Fibroblast of skin of back (primary cell): ENCODE results near the gene FRYL.
"Not testable (repeated sequence)": the region's sequence is repeated elsewhere in the genome, so short reads cannot be mapped to it uniquely, and the experiment has no call there.

ENCODE experiments used
- DNase-seq: peaks from one replicate; pipeline ENCODE4 v3.0.0-alpha.2; 2013

Gene FRYL

DNA sequence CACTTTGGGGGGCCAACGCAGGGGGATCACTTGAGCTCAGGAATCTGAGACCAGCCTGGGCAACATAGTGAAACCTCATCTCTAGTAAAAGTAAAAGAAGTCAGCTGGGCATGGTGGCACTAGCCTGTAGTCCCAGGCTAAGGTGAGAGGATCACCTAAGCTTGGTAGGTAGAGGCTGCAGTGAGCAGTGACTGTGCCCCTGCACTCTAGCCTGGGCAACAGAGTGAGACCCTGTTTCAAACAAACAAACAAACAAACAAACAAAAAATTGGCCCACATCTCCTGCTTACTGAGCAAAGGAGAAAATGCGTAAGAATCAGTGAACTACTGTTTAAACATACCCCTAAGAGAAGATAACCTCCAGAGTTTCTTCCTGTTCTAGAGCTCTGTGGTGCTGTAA is 85.3 kb downstream of the FRYL start:
- no peak for DNase-seq

DNA sequence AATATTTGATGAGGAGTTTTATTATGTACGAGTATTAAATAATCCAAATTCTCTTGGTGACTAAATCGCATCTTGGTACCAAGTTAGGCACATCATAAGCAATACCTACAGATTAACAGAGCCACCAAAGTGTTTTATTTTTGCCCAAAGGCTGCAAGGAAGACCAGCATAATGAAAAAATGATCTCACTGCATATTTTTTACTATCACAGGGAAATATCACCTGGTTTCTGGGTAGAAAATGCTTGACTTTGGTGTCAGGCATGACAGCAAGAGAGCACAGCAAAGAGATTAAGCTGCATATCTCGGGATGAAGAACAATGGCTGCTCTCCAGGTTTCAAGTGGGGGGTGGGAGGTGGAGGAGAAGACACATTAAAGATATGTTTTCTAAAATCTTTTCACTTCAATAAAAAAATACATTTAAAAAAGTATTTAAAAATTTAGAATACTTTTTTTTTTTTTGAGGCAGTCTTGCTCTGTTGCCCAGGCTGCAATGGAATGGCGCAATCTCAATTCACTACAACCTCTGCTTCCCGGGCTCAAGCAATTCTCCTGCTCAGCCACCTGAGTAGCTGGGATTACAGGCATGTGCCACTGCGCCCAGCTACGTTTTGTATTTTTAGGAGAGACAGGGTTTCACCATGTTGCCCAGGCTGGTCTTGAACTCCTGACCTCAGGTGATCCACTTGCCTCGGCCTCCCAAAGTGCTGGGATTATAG is 86.1 kb downstream of the FRYL start:
- no peak for DNase-seq

DNA sequence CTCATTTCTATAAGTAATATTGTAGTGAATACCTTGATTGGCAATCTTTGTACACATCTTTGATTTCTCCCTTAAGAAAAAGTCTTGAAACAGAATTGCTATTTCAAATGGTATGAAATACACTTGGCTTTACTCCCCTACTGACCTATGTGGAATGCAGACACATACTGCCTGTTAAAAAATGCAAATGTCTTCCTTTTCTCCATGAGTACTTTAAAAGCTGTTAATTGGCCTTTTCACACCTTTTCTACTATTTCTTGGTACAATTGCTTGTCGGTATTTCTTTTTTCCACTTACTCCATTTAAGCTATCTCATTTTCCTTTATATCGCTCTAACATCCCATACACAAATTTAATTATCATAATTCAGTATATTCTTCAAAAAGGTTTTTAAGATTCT is 87.2 kb downstream of the FRYL start:
- peak; percentile 12 for DNase-seq

DNA sequence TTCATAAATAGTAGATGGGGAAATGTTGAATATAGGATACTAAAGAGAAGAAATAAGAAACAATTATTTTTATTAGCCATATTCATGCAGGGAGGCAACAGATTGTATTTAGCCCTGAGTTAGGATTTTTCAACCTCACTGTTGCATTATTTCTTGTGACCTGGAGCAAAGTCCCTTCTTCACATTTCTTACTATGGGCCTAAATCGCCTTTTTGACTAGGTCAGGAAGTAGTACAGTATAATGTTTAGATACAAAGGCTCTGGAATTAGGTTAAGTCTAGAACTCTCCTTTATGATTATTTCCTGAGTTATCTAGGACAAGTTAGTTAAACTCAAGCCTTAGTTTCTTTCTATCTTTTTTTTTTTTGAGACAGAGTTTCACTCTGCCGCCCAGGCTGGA is 88.0 kb downstream of the FRYL start:
- no peak for DNase-seq

DNA sequence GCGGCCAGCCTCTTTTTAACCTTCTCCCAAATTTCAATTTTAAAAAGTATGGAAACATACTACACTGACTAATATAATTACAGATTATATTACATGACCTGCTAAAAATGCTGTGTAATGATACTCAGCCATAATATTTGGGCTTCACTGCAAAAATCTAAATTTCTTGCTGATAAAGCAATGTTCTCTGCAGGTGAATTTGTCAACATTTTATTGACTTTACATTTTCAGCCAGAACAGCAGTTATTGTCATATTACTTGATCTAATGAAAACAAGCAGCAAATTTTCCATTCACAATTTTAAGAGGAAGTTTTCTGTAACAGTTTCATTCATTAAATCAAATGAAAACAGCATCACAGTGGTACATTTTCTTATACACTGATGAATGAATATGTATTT is 91.1 kb downstream of the FRYL start:
- no peak for DNase-seq

DNA sequence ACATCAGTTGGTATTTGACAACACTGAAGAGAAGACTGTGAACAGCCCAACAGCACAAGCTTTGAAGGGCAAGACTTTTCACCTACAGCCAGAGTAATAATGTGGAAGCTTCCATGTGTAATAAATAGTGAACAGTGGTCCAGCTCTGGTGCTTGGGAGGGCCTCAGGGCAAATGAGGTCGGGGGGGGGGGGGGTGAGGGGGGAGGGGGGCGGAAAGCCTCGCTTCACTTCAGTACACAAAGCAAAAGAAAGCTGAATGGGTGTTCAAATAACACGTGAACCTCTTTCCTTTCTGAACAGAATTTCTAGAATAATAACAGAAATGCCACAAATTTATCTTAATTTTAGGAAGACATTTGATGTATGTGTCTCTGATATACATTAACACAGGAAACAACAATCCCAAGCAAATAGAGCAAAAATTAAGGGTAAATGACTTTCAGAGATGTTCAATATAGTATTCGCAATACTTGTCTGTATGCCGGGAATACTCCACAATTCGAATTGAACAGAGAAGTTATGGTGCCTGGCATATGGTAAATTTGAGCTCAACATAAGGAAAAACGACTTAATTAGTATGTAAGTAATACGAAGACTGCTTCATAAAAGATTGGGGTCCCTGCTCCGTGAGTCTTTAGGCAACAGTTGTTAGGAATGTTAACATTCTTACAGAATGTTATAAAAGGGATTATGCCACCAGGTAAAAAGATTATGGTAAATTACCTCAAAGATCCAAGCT is 92.6 kb downstream of the FRYL start:
- no peak for DNase-seq

DNA sequence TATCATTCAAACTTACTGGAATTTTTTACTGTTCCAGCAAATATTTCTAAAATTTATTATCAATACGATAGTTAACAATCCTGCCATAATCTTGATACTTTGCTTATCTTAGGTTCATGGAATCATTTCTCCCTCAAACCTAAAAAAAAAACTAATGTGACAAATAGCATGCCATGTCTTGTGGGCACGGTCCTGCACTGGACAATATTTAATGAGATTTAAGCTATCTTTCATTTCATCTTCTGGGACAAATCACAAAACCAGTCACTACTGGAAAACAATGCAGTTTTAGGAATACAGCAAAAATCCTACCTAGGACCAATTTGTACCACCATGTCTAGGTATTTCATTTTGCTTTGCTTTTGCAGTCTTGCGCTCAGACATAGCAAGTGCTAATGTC is 93.7 kb downstream of the FRYL start:
- no peak for DNase-seq

DNA sequence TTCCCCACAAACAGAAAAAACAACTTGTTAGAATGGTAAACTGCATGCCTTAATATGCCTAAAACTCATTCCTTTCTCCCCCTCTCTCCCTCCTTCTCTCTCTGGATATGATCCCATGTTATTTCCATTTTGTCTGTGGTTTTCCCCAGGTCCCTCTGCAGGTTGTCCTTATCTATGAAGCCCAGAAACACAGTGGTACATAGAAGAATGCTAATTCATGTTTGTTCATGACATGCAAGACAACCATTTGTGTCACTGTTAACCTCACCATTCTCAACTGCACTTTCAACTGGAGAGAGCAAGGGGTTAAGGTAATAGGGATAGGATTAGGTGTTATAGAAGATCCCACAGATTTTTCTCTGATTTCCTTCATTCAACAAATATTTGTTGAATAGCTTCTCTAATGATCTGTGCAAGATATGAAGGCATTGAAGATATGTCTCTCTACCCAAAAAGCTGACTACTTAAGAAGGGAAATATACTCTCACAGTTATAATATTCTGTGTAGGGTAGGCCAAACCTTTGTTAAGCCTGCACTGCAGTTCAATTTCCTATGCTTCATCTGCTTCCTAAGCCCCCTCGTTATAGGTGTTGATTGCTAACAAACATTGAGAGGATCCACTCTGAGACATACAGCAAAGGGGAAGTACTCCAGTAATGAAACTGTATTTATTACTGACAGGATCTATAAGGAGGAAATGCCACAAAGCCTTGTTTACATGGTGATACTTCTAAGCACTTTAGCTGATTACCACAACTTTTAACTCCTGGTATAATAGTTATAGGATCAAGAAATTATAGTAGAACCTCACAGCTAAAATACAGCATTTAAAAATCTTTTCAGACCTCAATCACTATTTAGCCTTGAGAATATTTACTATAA is 96.1 kb downstream of the FRYL start:
- DNase-seq = no peak

DNA sequence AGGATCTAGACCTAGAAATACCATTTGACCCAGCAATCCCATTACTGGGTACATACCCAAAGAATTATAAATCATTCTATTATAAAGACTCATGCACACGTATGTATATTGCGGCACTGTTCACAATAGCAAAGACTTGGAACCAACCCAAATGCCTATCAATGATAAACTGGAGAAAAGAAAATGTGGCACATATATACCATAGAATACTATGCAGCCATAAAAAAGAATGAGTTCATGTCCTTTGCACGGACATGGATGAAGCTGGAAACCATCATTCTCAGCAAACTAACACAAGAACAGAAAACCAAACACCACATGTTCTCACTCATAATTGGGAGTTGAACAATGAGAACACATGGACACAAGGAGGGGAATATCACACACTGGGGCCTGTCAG is 97.2 kb downstream of the FRYL start:
- not testable (repeated sequence) for DNase-seq

DNA sequence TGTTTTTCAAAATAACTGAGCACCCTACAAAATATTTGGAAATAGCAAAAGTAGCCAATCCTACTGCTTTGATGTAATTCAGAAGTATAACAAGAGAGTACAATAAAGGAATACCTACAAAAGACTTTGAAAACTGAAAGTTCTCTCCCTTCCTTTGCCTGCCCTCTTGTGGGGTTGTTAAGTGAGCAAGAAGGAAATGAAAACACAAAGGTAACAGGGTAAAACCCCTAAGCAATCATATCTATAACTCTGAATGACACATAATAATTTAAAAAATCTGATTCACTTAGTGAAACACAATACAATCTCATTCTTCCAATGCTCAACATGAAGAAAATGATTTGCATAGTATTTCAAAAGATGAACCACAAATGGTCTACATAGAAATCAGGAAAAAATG is 98.2 kb downstream of the FRYL start:
- peak; percentile 25 for DNase-seq

DNA sequence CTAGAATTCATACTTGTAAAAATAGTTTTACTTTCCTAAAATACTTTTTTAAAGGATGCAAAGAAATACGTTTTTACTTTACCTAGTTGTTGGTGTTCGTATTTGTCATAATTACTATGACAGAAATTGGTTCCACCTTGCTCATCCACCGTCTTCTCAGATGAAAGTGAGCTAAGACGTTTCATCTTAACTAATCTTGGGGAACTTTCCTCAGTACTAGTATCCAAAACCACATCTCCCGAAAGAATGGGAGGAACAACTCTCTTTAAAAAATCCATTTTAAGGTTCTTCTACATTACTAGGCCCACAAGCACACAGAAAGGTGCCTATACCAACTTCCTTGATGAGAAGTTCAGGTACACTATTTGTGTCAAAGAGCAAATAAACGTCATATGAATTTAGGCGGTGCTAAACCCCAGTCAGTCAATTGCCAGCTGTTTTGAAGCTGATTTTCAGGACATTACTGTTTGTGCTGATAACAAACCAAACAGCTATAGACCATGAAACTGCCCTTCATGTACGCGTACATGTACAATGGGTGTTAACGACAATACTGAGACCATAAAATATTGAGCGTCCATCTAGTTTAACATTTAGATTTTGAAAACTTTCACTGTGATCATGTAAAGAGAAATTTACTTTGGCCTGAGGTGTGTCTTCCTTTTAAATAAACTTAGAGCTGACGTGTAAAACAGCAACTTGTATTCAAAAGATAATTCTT is 99.1 kb downstream of the FRYL start:
- no peak for DNase-seq

DNA sequence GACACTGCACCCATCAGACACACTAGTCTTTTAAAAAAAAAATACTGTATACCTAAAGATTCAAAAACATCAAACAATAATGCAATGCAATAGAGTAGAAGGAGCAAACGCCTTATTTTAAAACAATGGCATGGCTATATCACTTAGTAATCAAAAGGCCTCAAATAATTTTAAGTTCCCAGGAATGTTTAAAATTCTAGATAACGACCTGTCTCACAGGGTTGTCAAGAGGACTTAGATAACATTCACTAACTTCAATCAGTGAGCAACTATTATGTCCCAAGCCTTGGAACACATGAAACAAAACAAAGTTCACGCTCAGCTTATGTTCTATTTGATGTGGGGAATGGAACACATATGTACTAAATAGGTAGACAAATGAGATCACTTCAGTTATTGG is 106.5 kb downstream of the FRYL start:
- no peak for DNase-seq

DNA sequence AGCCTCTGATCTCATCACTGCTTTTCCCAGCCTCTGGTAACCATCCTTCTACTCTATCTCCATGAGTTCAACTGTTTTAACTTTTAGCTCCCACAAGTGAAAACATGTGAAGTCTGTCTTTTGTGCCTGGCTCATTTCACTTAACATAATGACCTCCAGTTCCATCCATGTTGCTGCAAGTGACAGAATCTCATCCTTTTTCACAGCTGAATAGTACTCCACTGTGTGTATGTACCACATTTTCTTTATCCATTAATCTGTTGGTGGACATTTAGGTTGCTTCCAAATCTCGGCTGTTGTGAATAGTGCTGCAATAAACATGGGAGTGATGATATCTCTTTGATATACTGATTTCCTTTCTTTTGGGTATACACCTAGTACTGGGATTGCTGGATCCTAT is 109.5 kb downstream of the FRYL start:
- DNase-seq = no peak

DNA sequence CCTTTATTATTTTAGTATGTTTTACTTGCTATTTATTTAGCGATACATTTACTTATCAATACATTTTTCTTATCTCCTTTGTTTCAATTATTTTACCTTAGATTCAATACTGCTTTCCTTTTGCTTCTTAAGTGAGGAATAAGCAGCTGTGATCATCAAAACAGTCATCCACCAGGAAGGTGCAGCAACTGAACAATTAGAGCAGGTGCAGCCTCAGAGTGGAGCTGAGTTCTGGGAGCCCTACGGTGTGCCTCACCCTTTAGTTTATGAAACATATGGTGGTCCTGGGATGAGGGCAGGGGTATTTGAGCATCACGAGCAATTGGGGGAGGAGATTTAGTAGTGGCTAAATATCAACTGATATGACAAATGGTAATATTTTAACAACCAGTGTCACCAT is 111.0 kb downstream of the FRYL start:
- DNase-seq = no peak

DNA sequence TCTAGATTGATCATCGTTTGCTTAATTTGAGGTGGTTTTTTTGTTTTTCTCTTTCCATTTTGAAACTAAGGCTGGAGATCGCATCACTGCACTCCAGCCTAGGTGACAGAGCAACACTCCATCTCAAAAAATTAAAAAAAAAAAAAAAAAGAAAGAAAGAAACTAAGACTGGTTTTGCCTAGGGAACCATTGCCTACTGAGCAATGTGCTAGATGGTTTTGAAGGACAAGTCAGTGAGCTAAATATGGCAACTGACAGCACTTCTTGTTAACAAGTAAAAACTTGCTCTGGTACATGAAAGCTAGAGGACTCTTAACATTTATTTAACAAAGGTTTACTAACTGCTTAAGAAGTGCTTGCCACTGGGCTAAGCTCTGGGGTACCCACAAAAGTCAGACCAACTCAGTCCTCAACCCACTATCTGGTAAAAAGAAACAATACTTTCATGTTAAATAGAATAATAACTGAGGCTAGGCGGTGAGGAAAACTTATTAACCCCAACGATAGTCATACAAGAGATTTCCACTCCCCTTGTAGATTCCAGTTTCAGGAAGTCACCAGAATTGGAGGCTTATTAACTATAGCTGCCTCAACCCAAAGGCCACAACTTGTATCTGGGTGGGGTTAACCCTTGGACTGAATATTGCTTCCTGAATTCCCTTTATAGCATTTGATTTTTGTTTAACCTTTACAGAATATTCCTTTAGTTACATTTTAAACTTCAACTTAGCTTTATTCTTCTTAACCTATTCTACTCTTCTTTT is 111.6 kb downstream of the FRYL start:
- DNase-seq = no peak

DNA sequence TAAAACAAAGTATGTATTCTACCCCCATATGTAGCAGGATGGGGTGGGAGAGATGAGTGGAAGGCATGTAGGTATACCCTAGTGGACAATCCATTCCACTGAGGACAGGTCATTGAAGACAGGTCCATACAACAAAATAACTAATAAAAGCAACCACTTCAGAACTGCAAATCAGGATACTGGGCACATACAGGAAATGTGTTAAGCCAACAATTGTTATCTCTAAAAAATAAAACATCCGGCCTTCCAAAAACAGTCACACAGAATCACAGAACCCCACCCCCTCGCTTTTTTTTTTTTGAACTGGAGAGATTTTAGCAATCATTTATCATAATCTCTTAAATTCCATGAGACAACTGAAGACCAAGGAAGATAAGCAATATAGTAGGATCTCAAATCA is 112.9 kb downstream of the FRYL start:
- no peak for DNase-seq

DNA sequence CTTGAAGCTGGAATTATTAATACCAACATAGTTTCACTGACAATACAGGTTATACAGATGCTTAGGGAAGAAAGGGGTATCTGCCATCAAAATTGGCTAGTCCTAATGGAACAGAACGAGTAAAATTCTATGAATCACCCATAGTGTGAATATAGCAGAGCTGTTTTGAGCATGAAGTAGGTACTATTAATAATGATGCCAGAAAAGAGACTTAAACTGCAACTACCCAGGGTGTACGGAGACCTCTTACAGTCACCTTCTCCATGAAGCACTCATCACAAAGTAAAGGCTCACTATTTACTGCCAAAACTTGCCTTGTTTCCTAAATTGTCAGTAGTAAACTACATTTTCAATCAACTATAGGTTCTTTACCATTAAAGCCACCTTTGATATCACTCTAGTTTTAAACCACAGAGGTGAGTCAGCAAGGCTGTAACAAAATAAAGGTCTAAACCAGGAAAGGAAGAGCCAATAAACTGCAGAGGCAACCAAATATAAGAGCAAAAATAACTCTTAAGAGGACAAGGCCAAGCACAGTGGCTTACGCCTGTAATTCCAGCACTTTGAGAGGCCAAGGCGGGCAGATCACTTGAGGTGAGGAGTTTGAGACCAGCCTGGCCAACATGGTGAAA is 114.4 kb downstream of the FRYL start:
- no peak for DNase-seq

DNA sequence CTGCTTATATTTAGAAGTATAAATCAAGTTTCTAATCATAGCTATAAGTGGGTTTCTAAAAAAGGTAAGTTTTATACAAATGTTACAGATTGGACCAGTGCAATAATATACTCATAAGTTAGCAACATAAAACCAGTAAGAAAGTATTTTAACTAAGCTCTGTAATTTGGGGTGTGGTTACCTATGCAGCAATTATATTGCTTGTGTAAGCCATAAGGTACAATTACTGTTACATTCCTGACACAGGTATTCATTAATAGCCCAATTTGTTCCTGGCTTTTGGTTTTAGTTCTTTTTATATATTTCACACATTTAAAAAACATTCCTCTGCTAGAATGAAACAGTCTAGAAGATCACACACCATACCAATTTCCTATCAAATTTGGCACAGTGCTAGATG is 115.1 kb downstream of the FRYL start:
- no peak for DNase-seq

DNA sequence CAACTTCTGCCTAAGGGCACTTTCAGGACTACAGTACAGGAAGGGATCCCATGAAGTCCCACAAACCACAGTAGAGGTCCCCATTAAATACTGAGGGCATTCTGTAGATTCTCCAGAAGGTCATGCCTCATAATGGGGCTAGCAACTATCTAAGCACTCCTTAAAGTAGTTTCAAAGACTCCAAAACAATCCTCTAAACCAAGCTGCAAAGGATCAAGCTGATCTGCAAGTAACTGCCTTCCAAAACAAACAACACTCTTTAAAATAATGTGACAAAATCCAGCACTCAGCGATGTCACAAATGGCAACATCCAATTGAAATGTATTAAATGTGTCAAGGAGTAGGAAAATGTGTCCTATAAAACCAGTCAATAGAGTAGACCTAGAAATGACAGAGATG is 118.7 kb downstream of the FRYL start:
- no peak for DNase-seq

DNA sequence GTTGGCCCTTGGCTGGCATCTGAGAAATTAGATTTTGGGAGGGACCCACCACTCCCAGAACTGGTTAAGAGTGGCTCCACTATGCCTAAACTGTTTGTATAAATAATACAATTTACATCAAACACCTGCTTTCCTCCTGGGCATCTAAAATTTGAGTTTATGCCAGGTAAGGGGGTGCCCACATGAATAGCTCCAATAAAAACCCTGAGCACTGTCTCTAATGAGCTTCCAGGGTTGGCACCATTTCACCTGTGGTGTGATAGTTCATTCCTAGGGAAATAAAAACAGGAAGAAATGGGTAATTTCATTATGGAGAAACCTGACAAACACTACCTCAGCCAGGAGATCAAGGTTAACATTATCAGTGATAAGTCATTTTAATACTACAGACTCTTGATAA is 119.7 kb downstream of the FRYL start:
- no peak for DNase-seq

DNA sequence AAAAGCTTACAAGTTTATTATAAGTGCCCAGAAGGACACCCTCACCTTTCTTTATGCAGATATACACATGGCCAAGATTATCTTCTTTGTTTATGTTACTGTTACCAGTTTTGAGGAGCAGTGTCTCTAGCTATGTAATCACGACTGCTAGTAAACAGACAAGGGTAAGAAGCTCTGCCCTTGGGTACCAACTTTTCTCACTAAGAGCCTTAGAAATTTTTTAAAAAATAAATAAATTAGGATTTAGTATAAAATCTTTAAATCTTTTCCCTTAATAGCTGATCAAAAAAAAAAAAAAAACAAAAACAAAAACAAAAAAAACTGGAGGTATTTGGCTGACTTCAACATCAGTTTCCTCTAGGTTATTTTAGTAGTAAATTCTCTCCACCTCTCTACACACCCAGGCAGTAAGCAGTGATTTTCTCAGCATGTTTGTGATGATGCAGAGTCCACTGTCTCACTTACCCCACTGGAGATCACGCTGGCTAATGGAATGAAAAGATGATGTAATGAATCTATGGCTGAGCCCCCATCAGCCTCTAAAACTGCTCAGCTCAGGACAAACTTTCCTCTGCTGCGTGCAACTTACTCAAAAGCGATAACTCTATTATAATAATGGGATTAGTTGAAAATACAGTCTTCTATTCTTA is 125.9 kb downstream of the FRYL start:
- peak; percentile 43 for DNase-seq
